ENCODE results near the gene PPP2R2C.
A peak's percentile ranks its signal among the peaks of the same experiment; 100 is the strongest.

The PPP2R2C gene

DNA sequence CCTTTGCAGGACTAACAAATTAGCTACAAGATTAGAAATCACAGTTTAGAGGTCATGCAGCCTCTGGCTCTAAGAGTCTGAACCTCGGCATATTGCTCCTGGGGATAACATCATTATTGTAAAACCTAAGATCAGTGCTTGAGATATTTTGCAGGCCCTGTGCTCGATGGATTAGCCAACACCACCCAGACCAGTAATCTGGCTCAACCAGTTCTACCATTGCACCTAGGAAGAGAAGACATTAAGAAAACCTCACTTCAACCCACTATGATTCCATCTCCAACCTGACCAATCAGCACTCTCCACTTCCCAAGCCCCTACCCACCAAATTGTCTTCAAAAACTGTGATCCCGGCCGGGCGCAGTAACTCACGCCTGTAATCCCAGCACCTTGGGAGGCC lies 159.2 kb downstream of the PPP2R2C start:
- H3K4me3 ChIP-seq (replicated peaks; ENCODE audit: low read depth, low read length) = no peak overlapping the region
- TF ChIP-seq, protein P1, sequence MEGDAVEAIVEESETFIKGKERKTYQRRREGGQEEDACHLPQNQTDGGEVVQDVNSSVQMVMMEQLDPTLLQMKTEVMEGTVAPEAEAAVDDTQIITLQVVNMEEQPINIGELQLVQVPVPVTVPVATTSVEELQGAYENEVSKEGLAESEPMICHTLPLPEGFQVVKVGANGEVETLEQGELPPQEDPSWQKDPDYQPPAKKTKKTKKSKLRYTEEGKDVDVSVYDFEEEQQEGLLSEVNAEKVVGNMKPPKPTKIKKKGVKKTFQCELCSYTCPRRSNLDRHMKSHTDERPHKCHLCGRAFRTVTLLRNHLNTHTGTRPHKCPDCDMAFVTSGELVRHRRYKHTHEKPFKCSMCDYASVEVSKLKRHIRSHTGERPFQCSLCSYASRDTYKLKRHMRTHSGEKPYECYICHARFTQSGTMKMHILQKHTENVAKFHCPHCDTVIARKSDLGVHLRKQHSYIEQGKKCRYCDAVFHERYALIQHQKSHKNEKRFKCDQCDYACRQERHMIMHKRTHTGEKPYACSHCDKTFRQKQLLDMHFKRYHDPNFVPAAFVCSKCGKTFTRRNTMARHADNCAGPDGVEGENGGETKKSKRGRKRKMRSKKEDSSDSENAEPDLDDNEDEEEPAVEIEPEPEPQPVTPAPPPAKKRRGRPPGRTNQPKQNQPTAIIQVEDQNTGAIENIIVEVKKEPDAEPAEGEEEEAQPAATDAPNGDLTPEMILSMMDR (IDR thresholded peaks at IDR 0.05; ENCODE audit: low read depth, low read length, missing control alignments) = no peak
- DNase-seq (ENCODE audit: extremely low read depth, low read depth) = no peak

DNA sequence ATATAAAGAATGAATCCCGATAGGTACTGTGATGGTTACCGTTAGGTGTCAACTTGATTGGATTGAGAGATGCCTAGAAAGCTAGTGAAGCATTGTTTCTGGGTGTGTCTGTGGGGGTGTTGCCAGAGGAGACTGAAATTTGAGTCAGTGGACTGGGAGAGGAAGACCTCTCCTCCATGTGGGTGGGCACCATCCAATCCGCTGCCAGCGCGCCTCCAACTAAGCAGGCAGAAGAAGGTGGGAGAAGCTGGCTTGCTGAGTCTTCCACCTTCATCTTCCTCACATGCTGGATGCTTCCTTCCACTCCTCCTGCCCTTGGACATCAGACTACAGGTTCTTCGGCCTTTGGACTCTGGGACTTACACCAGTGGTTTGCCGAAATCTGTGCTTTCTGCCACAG lies 162.6 kb downstream of the PPP2R2C start:
- H3K4me3 ChIP-seq (replicated peaks; ENCODE audit: low read depth, low read length) = no peak overlapping the region
- DNase-seq (ENCODE audit: extremely low read depth, low read depth) = no peak
- TF ChIP-seq, protein P1 (IDR thresholded peaks at IDR 0.05; ENCODE audit: low read depth, low read length, missing control alignments) = no peak

DNA sequence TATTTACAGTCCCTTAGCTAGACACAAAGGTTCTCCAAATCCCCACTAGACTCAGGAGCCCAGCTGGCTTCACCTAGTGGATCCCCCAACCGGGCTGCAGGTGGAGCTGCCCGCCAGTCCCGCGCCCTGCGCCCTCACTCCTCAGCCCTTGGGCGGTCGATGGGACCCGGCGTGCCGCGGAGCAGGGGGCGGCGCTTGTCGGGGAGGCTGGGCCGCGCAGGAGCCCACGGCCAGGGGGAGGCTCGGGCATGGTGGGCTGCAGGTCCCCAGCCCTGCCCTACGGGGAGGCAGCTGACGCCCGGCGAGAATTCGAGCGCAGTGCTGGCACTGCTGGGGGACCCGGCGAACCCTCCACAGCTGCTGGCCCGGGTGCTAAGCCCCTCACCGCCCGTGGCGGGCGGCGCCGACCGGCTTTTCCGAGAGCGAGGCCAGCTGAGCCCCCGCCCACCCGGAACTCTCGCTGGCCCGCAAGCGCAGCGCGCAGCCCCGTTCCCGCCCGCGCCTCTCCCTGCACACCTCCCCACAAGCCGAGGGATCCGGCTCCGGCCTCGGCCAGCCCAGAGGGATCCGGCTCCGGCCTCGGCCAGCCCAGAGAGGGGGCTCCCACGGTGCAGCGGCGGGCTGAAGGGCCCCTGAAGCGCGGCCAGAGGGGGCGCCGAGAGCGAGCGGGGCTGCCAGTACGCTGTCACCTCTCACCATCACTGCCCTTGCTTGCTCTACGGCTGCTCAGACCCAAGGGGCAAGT lies 163.3 kb downstream of the PPP2R2C start:
- peak overlapping the region; percentile 24 for H3K4me3 ChIP-seq (replicated peaks; ENCODE audit: low read depth, low read length)
- no peak for DNase-seq (ENCODE audit: extremely low read depth, low read depth)
- TF ChIP-seq, protein P1 (IDR thresholded peaks at IDR 0.05; ENCODE audit: low read depth, low read length, missing control alignments) = no peak

DNA sequence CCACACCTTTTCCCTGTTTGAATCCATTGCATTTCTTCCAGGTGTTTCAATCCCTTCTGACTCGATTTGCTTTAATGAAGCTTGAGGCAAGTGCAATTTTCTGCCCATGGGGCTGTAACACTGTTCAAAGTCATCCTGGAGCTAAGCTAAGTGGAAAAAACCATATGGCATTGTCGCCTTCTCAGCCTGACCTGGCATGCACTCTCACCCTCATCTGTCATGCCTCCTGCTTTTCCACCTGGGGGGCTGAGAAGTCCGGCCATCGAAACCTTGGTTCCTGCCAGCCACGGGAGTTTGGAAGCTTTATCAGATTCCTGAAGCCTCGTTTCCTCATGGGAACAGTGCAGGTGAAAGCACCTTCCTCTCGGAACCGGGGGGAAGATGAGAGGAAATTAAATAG lies 164.5 kb downstream of the PPP2R2C start:
- DNase-seq (ENCODE audit: extremely low read depth, low read depth) = no peak
- TF ChIP-seq, protein P1 (IDR thresholded peaks at IDR 0.05; ENCODE audit: low read depth, low read length, missing control alignments) = no peak
- no peak overlapping the region for H3K4me3 ChIP-seq (replicated peaks; ENCODE audit: low read depth, low read length)

DNA sequence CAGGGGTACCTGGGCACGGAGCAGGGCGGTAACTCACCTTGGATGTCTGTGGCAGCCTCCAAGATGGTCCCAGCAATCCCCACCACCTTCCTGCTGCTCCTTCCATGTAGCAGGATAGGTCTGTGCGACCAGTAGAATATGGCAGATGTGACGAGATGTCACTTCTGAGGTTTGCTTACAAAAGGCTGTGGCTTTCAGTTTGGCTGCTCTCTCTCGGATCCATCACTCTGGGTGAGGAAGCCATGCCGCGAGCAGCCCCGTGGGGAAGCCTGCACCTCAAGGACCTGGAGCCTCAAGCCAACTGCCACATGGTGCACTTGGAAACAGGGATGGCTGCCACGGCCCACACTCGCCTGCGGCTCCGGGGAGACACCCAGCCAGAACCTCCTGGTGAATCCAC lies 165.2 kb downstream of the PPP2R2C start:
- H3K4me3 ChIP-seq (replicated peaks; ENCODE audit: low read depth, low read length) = no peak overlapping the region
- TF ChIP-seq, protein P1 (IDR thresholded peaks at IDR 0.05; ENCODE audit: low read depth, low read length, missing control alignments) = no peak
- no peak for DNase-seq (ENCODE audit: extremely low read depth, low read depth)

DNA sequence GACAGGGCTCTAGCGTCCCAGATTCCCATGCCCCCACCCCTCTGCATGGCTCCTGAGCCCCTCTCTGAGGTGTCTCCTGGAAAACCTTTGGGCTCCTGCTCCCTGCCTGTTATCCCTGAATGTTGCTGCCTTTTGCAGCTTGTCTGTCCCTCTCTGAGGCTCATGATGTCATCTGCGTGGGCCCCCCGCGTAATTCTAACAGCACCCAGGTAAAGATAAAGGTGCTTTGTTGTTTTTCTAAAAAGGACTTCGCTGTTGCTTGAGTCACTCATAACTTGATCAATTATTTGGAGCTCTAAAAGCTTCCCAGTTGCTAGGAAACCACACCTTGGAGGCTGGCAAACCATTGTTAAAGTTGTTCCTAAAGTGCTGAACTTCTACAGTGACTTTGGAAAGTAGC lies 166.1 kb downstream of the PPP2R2C start:
- no peak for DNase-seq (ENCODE audit: extremely low read depth, low read depth)
- H3K4me3 ChIP-seq (replicated peaks; ENCODE audit: low read depth, low read length) = no peak overlapping the region
- TF ChIP-seq, protein P1 (IDR thresholded peaks at IDR 0.05; ENCODE audit: low read depth, low read length, missing control alignments) = no peak

DNA sequence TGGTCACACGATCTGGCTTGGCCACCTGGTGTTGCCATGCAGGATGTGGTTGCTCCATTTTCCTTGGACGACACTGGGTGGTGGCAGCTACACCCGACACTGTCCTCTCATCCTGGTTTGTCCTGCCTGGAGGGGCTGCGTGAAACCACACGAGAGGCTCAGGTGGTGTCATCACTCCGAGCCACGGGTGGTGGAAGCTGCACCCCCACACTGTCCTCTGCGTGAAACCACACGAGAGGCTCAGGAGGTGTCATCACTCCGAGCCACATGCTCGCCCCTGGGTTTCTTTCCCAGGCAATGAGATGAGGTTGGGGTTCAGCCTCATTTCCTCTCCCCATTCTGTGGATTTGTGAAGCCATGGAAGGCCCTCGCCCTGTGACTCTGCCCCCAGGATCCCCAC lies 168.5 kb downstream of the PPP2R2C start:
- H3K4me3 ChIP-seq (replicated peaks; ENCODE audit: low read depth, low read length) = no peak overlapping the region
- no peak for DNase-seq (ENCODE audit: extremely low read depth, low read depth)
- TF ChIP-seq, protein P1 (IDR thresholded peaks at IDR 0.05; ENCODE audit: low read depth, low read length, missing control alignments) = no peak
